CD4-positive, alpha-beta T cell treated with Interleukin-4 for 4 hours (primary cell): ENCODE measurements around the gene PSMA2.
"Not testable (repeated sequence)": the region's sequence is repeated elsewhere in the genome, so short reads cannot be mapped to it uniquely, and the experiment has no call there.

Experiments used
- DNase-seq: peaks from one replicate; pipeline ENCODE4 v3.0.0-alpha.2; 2020

PSMA2 gene

GRCh38 chr7:42900842-42901241 lies 31.1 kb downstream of the PSMA2 start:
- DNase-seq = no peak

DNA sequence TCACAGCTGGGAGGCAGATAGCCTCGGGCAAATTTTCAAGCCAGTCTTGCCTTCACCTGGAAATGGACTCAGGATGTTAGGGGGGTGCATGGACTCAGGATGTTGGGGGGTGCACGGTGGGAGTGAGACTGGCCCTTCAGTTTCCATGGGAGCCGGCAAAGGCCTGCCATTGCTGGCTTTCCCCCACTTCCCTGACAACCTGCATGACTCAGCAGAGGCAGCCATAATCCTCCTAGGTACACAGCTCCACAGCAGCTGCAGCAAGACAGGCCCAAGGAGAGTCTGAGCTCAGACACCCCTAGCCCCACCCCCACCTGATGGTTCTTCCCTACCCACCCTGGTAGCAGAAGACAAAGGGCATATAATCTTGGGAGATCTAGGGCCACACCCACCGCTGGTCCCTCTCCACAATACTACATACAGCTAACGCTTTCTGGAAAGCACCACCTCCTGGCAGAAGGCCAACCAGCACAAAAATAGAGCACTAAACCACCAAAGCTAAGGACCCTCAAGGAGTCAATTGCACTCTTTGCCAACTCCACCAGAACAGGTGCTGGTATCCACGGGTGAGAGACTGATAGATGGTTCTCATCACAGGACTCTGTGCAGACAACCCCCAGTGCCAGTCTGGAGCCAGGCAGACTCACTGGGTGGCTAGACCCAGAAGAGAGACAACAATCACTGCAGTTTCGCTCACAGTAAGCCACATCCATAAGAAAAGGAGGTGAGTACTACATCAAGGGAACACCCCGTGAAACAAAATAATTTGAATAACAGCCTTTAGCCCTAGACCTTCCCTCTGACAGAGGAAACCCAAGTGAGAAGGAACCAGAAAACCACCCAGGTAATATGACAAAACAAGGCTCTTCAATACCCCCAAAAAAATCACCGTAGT lies 38.4 kb downstream of the PSMA2 start:
- no peak for DNase-seq

DNA sequence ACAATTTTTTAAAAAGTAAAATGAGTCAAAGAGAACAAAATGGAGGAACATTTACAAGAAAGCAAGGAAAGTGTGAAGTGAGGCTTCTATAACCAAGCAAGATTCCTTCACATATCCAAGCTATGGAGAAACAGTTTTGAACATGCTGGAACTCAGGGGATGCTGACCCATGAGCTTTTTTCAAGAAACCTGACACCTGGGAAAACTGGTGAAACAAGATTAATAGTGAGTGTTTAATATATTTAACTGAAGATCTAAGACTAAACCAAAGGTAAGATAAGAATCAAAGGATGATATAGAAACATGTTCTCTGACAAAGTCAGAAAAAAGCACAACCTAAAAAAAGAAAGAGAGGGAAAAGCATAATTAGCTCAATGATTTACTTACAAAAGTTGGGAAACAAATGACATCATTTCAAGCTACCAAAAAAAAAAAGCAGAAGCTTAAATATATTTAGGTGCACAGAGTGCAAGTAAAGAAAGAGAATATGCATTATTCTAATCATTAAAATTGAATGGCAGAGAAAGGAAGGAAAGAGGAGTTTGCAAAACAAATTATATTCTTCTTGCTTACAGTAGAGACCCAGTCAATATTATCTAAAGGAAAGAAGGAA lies 45.0 kb downstream of the PSMA2 start:
- no peak for DNase-seq

- no peak for DNase-seq
These were observed 45.8 kb downstream of the PSMA2 start for GRCh38 chr7:42886129-42886528.

DNA sequence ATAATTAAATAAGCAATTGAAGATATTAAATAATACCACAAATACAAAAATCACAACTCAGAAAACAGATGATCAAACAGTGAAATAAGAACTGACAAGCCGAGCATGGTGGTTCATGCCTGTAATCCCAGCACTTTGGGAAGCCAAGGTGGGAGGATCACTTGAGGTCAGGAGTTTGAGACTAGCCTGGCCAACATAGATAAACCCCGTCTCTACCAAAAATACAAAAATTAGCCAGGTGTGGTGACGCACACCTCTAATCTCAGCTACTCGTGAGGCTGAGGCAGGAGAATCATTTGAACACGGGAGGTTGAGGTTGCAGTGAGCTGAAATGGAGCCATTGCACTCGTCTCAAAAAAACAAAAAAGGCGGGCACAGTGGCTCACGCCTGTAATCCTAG lies 46.8 kb downstream of the PSMA2 start:
- DNase-seq = not testable (repeated sequence)

GRCh38 chr7:42883950-42884349 lies 48.0 kb downstream of the PSMA2 start:
- no peak for DNase-seq

DNA sequence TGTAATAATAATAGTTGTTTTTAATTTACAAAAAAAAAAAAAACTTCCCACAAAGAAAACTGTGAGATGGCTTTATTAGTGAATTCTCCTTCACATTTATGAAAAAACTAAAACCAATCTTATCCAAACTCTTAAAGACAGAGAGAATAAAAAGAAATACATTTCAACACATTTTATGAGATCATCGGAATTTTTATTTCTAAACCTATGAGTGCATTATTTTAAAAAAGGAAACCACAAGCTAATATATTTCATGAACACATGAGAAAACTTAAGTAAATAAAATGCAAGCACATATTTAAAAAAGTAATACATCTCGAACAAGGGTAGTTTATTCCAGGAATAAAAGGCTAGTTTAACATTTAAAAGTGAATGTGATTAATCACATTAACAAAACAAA lies 51.6 kb downstream of the PSMA2 start:
- no peak for DNase-seq

- no peak for DNase-seq
These were observed 53.7 kb downstream of the PSMA2 start for GRCh38 chr7:42878303-42878702.

DNA sequence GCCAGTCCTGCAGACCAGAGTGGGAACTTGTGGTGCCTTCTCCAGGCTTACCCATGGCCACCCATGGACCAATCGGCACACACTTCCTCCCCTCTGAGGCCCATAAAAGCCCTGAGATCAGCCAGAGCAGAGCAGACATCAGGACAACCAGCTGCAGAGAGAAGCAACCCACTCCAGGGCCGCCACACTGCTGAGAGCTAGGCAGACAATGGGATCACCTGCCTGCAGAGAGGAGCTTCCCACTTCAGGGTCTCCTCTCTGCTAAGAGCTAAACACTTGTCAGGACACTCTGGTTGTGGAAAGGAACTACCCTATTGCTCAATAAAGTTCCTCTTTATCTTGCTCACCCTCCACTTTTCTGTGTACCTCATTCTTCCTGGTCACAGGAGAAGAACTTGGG lies 54.1 kb downstream of the PSMA2 start:
- no peak for DNase-seq

DNA sequence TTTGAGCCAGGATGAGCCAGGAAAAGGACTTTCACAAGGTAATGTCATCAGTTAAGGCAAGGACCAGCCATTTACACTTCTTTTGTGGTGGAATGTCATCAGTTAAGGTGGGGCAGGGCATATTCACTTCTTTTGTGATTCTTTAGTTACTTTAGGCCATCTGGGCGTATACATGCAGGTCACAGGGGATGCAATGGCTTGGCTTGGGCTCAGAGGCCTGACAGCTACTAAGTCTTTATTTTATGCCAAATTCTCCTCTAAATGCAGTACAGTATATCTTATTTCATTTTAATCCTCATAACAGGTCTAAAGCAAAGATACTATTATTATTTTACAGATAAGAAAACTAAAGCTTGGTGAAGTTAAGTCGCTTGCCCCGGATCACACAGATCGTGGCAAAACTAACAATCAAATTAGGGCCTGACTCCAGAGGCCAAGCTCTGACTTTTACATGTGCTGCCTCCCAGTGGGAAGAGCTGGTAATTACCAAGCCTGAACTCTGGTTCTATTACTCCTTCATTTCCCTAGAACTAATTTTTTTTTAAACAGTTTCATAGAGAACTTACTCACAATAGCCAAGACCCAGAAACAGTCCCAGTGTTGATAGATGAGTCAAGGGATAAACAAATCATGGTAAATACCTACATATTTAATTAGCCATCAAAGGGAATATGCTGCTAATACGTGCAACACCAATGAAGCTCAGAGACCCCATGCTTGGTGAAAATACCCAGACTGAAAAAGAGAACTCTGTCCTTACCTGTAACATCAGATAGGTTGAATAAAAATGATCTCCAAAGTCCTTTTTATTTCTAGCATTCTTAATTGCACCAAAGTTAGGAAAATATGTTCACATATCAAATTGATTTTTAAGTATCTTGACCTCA lies 55.5 kb downstream of the PSMA2 start:
- DNase-seq = peak; percentile 47

DNA sequence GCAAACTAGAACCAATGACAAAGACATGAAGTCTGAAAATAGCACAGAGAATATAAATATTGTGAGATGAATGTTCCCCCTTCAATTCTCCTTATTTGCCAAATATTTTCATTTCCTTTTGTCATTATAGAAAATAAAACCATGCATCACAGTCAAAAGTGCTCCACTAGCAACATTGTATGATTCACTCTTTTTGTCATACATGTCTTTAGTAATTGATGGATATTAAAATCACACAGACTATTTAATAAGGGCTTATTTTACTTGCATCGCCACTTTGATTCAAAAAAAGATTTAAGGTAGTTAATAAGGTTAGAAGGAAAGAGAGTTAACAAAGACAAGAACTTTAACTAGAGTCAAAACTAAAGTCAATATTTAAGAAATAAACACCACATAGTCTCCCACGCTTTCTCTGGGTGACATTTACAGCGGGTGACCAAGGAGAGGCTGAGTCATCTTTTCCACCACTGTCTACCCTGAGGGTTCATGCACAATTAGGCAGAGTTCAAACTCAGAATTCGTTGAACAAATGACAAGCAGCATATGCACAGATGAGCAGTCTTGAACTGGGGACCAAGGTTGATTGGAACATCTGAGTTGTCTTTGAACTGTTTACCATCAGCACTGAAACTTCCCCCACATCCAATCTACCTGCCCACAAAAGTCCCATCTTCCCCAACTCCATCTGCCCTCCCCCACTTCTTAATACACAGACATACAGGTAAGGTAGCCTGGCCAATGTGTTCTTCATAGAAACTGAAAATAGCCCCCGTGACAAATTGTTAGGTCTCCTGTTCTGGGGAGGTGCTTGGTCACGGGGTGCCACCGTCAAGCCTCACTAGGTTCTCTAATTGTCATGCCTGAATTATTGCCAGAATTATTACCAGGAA lies 62.6 kb downstream of the PSMA2 start:
- no peak for DNase-seq

DNA sequence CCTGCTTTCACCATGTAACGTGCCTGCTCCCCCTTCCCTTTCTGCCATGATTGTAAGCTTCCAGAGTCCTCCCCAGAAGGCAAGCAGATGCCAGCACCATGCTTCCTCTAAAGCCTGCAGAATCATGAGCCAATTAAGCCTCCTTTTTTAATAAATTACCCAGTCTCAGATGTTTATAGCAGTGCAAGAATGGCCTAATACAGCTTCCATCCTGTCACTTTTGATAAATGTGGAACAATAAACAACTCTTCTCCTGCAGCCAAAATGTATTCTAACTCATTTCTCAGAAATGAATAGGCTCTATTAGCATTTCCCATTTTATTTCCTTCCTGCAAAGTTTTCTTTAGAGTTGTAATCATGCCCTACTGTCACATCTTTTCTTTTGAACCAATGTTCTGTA lies 63.5 kb downstream of the PSMA2 start:
- no peak for DNase-seq
